OCI-LY1 (cell line): ENCODE results near the gene SHISAL2A.

ENCODE experiments used
- H2AFZ ChIP-seq: fragments of 200-600 bp; sonication (generic), shearing (Covaris generic); 2 replicates; pipeline ENCODE4 v1.6.0; 2014; ENCODE audit warnings: antibody characterized with exemption, mild to moderate bottlenecking, low read length
- H3F3A ChIP-seq: fragments of 200-600 bp; sonication (generic), shearing (Covaris generic); 2 replicates; pipeline ENCODE4 v1.6.0; 2014; ENCODE audit warnings: mild to moderate bottlenecking, antibody characterized with exemption, low read length, moderate library complexity; ENCODE audit not compliant: insufficient read depth
- H3K27ac ChIP-seq: fragments of 200-600 bp; sonication (generic); 2 replicates; pipeline ENCODE4 v1.5.1; 2014; ENCODE audit warnings: low read length, mixed run types, mild to moderate bottlenecking, low read depth; ENCODE audit not compliant: poor library complexity, severe bottlenecking
- H3K27me3 ChIP-seq: fragments of 200-600 bp; sonication (generic); 2 replicates; pipeline ENCODE4 v1.6.0; 2014; ENCODE audit warnings: antibody characterized with exemption, mild to moderate bottlenecking, low read length, moderate library complexity; ENCODE audit not compliant: insufficient read depth
- H3K36me3 ChIP-seq: fragments of 200-600 bp; sonication (generic); 2 replicates; pipeline ENCODE4 v1.6.1; 2014; ENCODE audit warnings: mild to moderate bottlenecking, antibody characterized with exemption, low read length, moderate library complexity, mixed read lengths; ENCODE audit not compliant: insufficient read depth
- H3K4me1 ChIP-seq: fragments of 200-600 bp; sonication (generic); 2 replicates; pipeline ENCODE4 v1.5.1; 2014; ENCODE audit warnings: mild to moderate bottlenecking, low read length, moderate library complexity; ENCODE audit not compliant: insufficient read depth, severe bottlenecking
- H3K4me2 ChIP-seq: fragments of 200-600 bp; sonication (generic), shearing (Covaris generic); 2 replicates; pipeline ENCODE4 v1.6.1; 2014; ENCODE audit warnings: low read length
- H3K4me3 ChIP-seq: fragments of 200-600 bp; sonication (generic); 2 replicates; pipeline ENCODE4 v1.5.1; 2014; ENCODE audit warnings: low read length, low read depth, mild to moderate bottlenecking, mixed read lengths; ENCODE audit not compliant: poor library complexity, severe bottlenecking
- H3K79me2 ChIP-seq: fragments of 200-600 bp; shearing (Covaris generic); 2 replicates; pipeline ENCODE4 v1.6.1; 2016; ENCODE audit warnings: mixed run types, low read length, mixed read lengths; ENCODE audit not compliant: insufficient read depth
- H3K9ac ChIP-seq: fragments of 200-600 bp; sonication (generic), shearing (Covaris generic); 2 replicates; pipeline ENCODE4 v1.6.1; 2014; ENCODE audit warnings: mild to moderate bottlenecking, low read length, mixed read lengths
- H3K9me2 ChIP-seq: fragments of 200-600 bp; sonication (generic), shearing (Covaris generic); 2 replicates; pipeline ENCODE4 v1.6.1; 2014; ENCODE audit warnings: low read depth, mild to moderate bottlenecking, low read length, mixed read lengths
- H3K9me3 ChIP-seq: fragments of 200-600 bp; shearing (Covaris generic); 2 replicates; pipeline ENCODE4 v1.6.1; 2014; ENCODE audit warnings: low read length, mixed read lengths
- H4K20me1 ChIP-seq: fragments of 200-600 bp; sonication (generic), shearing (Covaris generic); 2 replicates; pipeline ENCODE4 v1.6.0; 2016; ENCODE audit warnings: mild to moderate bottlenecking, low read length; ENCODE audit not compliant: insufficient read depth
- EZH2 ChIP-seq: fragments of 200-600 bp; sonication (generic), shearing (Covaris generic); IDR thresholded peaks from 2 replicates; pipeline ENCODE4 v1.8.0; 2017; ENCODE audit warnings: borderline replicate concordance, mixed run types, mild to moderate bottlenecking, antibody characterized with exemption, low read length, moderate library complexity, mixed read lengths
- TF ChIP-seq, protein P1 (sequence below): fragments of 200-600 bp; sonication (generic), shearing (Covaris generic); IDR thresholded peaks from 2 replicates; pipeline ENCODE4 v1.5.1; 2017; ENCODE audit warnings: mild to moderate bottlenecking, antibody characterized with exemption, low read length, moderate library complexity, mixed read lengths

SHISAL2A gene

DNA sequence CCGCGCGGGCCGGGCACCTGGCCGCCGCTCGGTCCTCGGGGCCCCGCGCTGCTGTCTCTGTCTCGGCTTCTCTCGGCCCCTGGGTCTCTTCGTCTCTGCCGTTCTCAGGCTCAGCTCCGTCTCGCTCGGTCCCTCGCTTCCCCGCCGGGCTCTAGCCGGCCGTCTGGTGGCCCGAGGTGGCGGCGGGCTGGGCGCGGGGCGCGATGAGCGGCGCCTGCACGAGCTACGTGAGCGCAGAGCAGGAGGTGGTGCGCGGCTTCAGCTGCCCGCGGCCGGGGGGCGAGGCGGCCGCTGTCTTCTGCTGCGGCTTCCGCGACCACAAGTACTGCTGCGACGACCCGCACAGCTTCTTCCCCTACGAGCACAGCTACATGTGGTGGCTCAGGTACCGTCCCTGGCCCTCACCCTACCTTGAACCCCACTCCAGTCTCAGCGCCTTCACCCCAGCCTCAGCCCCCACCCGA is 355 bp downstream of the SHISAL2A start:
- H4K20me1 ChIP-seq: no peaks in the 10 kb centered on the region
- H3K4me3 ChIP-seq: peak overlapping the region; percentile 66
- H3K4me1 ChIP-seq: peaks cover 96% of the 10 kb centered on the region
- H3K79me2 ChIP-seq: no peaks in the 10 kb centered on the region; the same call in 1 of the 2 replicates
- H3K36me3 ChIP-seq: no peaks in the 10 kb centered on the region; the same call in 1 of the 2 replicates
- H3K9me3 ChIP-seq: no peaks in the 10 kb centered on the region
- H3K27ac ChIP-seq: peak overlapping the region; percentile 98
- TF ChIP-seq, protein P1, sequence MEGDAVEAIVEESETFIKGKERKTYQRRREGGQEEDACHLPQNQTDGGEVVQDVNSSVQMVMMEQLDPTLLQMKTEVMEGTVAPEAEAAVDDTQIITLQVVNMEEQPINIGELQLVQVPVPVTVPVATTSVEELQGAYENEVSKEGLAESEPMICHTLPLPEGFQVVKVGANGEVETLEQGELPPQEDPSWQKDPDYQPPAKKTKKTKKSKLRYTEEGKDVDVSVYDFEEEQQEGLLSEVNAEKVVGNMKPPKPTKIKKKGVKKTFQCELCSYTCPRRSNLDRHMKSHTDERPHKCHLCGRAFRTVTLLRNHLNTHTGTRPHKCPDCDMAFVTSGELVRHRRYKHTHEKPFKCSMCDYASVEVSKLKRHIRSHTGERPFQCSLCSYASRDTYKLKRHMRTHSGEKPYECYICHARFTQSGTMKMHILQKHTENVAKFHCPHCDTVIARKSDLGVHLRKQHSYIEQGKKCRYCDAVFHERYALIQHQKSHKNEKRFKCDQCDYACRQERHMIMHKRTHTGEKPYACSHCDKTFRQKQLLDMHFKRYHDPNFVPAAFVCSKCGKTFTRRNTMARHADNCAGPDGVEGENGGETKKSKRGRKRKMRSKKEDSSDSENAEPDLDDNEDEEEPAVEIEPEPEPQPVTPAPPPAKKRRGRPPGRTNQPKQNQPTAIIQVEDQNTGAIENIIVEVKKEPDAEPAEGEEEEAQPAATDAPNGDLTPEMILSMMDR: no peak
- TF ChIP-seq EZH2: no peak
- peak overlapping the region; percentile 80 for H3K4me2 ChIP-seq
- no peaks in the 10 kb centered on the region for H3F3A ChIP-seq
- no peaks in the 10 kb centered on the region for H3K9me2 ChIP-seq
- H3K27me3 ChIP-seq: no peaks in the 10 kb centered on the region
- peak overlapping the region; percentile 72 for H3K9ac ChIP-seq
- H2AFZ ChIP-seq: no peak overlapping the region

DNA sequence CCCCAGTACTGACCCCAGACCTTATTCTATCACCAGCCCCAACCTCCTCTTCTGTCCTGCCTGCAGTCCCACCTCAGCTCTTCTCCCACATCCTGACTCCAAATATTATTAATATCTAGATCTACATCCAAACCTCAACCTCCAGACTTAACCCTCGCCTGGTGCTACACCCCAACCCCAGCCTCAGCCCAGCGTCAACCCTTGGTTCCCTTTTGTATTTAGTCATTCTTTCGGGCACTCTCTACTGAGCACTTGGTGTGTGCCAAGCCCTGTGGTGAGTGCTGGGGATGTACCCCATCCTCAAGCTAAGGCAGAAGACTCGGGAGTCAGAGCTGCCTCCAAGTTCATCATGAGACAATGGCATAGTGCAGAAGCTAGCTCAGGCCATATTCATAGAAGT is 1.1 kb downstream of the SHISAL2A start:
- peaks cover 96% of the 10 kb centered on the region for H3K4me1 ChIP-seq
- H3K4me2 ChIP-seq: peak overlapping the region; percentile 80
- no peaks in the 10 kb centered on the region for H3K9me3 ChIP-seq
- no peak overlapping the region for H2AFZ ChIP-seq
- no peaks in the 10 kb centered on the region for H3F3A ChIP-seq
- H3K27me3 ChIP-seq: no peaks in the 10 kb centered on the region
- TF ChIP-seq, protein P1: no peak
- no peak for TF ChIP-seq EZH2
- no peaks in the 10 kb centered on the region for H3K9me2 ChIP-seq
- H3K4me3 ChIP-seq: peak overlapping the region; percentile 66
- no peaks in the 10 kb centered on the region; the same call in 1 of the 2 replicates for H3K79me2 ChIP-seq
- H3K9ac ChIP-seq: peak overlapping the region; percentile 72
- no peaks in the 10 kb centered on the region for H4K20me1 ChIP-seq
- no peaks in the 10 kb centered on the region; the same call in 1 of the 2 replicates for H3K36me3 ChIP-seq
- peak overlapping the region; percentile 98 for H3K27ac ChIP-seq

DNA sequence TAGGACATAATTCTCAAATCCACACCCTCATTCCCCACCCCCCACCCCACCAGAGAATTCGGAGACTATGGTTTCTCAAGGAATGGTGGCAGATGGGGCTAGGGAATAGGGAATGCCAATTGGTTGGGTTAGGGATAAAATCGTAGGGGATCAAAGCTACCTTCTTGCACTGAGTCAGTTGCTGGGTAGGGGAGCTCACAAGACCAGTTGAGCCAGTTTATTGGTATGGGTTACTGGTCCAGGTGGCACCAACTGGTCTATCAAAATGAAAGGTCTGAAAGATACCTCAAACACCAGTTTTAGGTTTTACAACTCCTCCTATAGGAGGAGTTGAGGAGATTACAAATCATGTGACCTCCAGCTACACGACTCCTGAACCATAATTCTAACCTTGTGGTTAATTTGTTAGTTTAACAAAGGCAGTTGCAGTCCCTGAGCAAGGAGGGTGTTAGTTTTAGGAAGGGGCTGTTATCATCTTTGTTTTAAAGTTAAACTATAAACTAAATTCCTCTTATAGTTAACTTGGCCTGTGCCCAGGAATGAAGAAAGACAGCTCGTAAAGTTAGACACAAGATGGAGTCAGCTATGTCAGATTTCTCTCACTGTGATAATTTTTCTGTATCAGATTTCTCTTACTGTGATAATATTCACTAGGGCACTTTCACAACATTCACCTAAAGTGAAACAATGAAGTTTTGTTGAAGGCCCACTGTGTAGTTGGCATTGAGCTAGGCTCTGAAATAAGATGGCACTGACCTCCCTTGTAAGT is 2.5 kb downstream of the SHISAL2A start:
- Histone ChIP-seq H2AFZ (no peak overlapping the region), H3K9me3 (no peaks in the 10 kb centered on the region), H3K4me2 (peak overlapping the region; percentile 80), H3K27ac (peak overlapping the region; percentile 98), H3K79me2 (no peaks in the 10 kb centered on the region; the same call in 1 of the 2 replicates), H3K27me3 (no peaks in the 10 kb centered on the region), H4K20me1 (no peaks in the 10 kb centered on the region), H3K9me2 (no peaks in the 10 kb centered on the region), H3K36me3 (no peaks in the 10 kb centered on the region; the same call in 1 of the 2 replicates), H3K4me3 (no peak overlapping the region), H3K4me1 (peaks cover 86% of the 10 kb centered on the region), H3K9ac (peak overlapping the region; percentile 23; the same call in 1 of the 2 replicates), H3F3A (no peaks in the 10 kb centered on the region)
- TF ChIP-seq EZH2: no peak
- TF ChIP-seq, protein P1: no peak; the same call in 1 of the 2 replicates
